Spleen (tissue), 7 donors: ENCODE data around the gene FCN3.

Experiments used
- CTCF ChIP-seq, 11 experiments: fragments of 200-600 bp in 7 of 11; fragments of 450-650 bp in 4 of 11; sonication (generic) in 4 of 11; IDR thresholded peaks in 8 of 11; conservative IDR thresholded peaks in 3 of 11; 1 replicate in 7 of 11; 2 replicates in 4 of 11; pipeline versions ENCODE4 v1.4.0 to v1.8.0; 2016 to 2021; ENCODE audit warnings: antibody characterized with exemption in 11 of 11, inconsistent platforms in 4 of 11, mild to moderate bottlenecking in 1 of 11
- POLR2AphosphoS5 ChIP-seq, 3 donors: sonication (generic); formaldehyde crosslinking; IDR thresholded peaks; one replicate each; pipeline ENCODE4 v1.5.1; 2017; ENCODE audit warnings: antibody characterized with exemption in 3 of 3
- donor health status: DM: no; HTN: no; CAD: no; lungs with moderate emphysema.
- donor health status: DM: no; HTN: no; CAD: no.
- donor health status: DM: no; HTN: no; CAD: no.

GRCh38 chr1:27412502-27412901 is 37.9 kb upstream of the FCN3 start:
- TF ChIP-seq CTCF (IDR thresholded peaks at IDR 0.05 in 8 of 11, conservative IDR thresholded peaks at IDR 0.05 in 3 of 11) (no peak), POLR2AphosphoS5 (IDR thresholded peaks at IDR 0.05) (no peak)
